NCI-H774 (cell line): ENCODE data around the gene OR5AC2.

ENCODE experiments used
- DNase-seq: peaks from one replicate; lab custom pipeline; 2025; lab: John Stamatoyannopoulos, UW

The OR5AC2 gene, protein sequence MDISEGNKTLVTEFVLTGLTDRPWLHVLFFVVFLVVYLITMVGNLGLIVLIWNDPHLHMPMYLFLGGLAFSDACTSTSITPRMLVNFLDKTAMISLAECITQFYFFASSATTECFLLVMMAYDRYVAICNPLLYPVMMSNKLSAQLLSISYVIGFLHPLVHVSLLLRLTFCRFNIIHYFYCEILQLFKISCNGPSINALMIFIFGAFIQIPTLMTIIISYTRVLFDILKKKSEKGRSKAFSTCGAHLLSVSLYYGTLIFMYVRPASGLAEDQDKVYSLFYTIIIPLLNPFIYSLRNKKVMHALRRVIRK

DNA sequence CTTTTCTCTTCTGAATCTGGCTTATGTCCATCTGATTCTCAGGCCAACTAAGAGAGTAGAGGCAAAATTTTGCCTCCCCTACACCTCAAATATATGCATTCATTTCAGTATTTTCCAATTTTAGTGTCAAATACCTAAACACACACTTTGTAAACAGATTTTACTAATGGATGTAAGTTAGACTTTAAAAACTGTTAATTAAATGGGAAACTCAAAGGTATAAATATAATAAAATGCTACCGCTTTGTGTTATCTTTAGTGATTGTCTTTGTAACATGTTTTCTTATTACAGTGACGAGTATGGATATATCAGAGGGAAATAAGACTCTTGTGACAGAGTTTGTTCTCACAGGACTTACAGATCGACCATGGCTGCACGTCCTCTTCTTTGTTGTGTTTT lies at the start of gene OR5AC2:
OR5AC2 (plus strand) TSS at position 301 of the 400 bp plus-strand sequence; CDS start at position 301, 0 bp downstream.
- DNase-seq = no peak

DNA sequence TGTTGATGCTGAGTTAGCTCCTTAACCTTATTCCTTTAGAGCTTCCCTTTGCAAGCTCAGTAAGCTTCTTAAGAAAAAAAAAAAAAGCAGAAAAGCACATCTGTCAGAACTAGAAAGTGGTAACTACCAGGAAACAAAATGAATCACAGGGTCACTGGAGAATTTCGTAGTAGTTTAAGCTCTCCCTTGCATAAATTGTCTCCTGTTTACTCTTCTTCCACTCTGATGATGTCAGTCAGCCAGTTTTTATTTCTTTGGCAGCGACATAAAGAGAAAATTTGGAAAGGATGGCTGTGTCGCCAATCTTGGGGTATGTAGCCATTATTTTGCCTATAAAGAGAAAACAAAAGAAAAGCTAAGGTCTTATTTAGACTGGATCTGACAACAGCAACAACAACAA lies 48.7 kb upstream of the OR5AC2 start:
- no peak for DNase-seq

DNA sequence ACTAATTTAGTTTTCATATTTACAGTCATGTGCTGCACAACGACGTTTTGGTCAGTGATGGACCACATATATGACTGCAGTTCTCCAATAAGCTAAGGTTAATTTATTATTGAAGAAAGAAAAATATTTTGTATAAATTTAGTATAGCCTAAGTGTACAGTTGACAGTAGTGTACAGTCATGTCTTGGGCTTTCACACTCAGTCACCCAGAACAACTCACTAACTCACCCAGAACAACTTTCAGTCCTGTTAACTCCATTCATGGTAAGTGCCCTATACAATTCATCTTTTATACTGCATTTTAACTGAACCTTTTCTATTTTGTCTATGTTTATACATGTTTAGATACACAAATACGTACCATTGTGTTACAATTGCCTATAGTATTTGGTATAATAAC lies 48.1 kb upstream of the OR5AC2 start:
- no peak for DNase-seq

DNA sequence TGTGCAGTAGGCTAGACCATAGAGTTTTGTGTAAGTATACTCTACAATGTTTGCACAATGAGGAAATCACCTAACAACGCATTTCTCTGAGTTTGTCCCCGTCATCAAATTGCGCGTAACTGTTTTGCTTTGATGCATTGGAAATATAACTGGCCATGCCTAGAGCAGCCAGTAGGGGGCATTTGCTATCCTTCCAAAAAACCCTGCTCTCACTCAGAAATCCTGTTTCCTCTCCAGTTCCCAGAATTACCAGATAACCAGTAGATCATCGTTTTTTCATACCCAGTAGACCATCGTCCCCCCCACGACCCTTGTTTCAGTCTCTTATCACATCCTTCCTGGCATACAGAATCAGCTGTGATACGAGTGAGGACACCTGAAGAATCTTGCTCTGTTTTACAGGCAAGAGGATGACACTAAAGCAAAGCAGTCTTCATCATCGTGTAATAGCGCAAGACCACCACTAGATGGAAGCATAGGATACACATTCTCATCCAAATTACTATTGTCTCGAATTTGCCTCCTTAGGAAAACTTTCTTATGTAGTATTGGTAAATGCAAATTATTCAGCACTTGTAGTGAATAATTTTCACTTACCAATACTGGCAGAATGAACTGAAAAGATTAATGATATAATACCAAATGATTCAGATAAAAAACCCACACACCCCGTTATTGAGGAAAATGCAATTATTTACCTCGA lies 47.5 kb upstream of the OR5AC2 start:
- DNase-seq = peak; percentile 81

DNA sequence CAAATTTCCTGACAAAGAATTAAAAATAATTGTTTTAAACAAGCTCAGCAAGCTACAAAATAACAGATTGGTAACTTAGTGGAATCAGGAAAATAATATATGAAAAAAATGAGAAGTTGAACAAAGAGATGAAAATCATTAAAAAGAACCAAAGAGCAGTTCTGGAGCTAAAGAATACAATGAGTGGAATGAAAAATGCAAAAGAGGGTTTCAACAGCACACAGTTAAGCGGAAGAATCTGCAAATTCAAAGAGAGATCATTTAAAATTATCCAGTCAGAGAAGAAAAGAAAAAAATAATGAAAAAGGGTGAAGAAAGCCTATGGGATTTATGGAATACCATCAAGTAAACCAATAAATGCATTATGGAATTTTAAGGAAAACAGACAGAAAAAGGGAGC lies 45.6 kb upstream of the OR5AC2 start:
- no peak for DNase-seq

DNA sequence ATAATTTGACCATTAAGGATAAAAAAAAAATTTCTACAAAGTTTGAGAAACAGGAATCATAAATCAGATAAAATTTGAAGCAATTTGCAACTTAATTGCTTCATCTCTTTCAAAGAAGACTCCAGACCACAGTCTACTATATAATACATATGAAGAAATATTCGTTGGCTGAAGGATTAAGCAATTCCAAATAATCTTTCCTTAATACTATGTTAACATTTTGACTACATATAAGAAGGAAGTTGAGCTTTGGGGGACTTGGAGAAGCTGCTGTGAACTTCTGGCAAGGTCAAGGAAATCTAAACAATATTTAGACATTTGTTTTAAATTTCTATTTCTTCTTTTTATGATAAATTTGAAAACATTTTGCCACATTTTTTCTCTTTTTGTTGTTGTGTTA lies 38.4 kb upstream of the OR5AC2 start:
- DNase-seq = no peak

DNA sequence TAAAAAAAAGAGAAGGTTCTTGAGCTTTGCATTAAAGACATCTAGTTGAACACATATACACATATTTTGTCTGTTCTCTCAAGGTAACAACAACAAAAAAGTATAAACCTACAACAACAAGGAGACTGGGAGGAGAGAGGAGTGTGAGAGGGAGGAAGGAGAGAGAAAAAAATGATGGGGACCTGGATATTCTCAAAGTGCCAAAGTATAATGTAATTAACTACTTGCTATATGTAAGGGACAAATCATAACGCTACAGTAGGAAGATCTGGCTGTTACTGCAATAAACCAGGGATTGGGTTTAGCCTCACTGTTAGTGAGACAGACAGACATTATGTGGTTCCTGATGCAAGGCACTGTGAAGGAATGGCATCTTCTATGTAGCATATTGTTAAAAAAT lies 37.7 kb upstream of the OR5AC2 start:
- no peak for DNase-seq

DNA sequence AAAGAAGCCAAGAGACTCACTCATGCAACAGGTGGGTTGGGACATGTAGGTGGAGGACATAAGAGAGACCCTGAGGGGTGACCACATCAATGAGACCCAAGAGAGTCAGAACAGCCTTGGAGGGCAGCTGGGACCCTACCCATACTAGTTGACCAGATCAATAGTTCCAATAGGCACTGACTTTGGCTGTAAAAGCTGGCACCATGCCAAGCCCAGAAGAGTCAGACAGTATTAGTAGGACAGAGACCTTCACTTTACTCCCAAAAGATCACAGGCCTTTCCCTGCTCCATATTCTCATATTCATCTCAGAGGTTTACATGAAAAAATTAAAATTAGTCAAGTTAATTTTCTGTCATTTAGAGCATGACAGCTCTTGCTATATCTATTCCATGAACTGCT lies 30.9 kb upstream of the OR5AC2 start:
- no peak for DNase-seq

DNA sequence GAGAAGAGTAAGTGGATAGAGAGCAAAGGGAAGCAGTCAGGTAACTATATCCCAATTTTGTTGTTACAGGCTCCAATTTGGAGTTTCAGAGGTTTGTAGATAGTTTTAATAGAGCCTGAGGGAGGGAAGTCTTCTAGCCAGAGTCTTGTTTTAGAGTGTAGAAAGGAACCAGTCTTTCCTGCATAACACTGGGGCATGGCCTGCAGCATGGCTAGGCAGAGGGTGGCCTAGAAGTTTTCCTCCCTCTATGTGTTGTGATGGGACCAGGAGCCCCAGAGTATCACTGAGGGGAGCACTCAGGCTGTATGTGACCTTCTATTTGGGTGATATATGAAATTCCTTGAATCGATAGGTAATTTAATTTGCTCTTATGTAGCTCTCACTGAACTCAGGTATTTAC lies 29.3 kb upstream of the OR5AC2 start:
- DNase-seq = no peak

DNA sequence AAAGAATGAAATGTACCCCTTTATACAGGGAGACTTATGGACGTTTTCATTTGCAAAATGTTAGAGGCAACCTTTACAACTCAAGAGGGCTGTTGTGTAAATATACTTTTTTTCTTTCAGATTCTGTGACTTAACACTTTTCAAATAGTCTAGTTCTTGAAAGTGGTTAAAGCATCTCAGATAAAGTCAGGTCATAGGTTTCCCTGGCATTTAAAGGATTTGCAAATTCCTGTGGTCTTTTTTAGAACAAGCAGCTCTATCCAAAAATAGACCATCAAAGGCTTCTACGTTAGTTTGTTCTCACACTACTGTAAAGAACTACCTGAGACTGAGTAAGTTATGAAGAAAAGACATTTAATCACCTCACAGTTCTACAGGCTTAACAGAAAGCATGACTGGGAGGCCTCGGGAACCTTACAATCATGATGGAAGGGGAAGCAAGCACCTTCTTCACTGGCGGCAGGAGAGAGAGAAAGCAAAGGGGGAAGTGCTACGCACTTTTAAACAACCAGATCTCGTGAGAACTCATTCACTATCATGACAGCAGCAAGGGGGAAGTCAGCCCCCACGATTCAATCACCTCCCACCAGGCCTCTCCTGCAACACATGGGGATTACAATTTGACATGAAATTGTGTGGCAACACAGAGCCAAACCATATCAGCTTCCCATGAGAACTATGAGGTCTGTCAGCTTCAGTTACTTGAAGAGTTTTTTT lies 28.6 kb upstream of the OR5AC2 start:
- DNase-seq = no peak

DNA sequence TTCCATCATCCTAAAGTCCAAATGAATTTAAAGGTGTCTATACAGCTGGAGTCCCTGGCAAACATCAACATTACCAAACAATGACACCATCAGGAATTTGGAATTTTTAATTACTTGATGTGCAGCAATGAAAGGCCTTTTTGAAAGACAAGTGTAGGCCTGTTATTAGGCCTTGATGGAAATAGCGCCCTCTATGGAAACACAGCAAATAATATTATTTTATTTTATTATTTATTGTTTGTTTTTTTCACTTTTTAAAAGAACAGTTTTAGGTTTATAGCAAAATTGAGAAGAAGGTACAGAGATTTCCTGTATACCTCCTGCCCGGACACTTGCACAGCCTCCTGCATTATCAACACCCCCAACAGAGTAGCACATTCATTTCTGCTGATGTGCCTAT lies 18.1 kb upstream of the OR5AC2 start:
- DNase-seq = no peak

DNA sequence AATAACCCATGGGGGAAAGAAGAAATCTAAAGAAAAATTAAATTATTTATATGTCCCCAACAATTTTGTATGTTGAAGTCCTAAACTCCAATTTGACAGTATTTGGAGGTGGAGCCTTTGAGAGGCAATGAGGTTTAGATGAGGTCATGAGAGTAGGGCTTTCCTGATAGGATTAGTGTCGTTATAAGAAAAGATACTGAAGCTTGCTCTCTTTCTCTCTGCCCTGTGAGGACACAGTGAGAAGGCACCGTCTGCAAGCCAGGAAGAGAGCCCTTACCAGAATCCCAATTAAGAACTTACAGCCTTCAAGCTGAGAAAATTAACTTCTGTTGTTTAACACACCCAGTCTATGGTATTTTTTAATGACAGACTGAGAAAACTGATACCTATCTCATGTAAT lies 16.1 kb upstream of the OR5AC2 start:
- no peak for DNase-seq

DNA sequence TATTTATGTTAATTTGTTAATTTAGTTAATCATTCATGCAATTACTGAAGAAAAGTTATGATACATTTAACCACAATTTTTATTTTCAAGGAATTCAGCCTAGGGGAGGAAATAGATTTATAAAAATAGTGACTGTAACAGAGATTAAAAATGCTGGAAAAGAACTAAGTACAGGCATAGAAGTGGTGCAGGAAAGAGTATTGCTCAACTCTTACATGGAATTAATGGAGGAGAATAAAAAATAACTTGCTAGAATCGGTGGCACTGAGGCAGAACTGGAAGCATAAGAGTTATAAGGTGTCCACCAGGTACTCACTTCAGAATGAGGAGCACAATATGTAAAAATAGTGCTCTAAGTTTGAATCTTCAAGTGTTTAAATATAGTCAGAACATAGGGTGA lies 13.5 kb upstream of the OR5AC2 start:
- no peak for DNase-seq

DNA sequence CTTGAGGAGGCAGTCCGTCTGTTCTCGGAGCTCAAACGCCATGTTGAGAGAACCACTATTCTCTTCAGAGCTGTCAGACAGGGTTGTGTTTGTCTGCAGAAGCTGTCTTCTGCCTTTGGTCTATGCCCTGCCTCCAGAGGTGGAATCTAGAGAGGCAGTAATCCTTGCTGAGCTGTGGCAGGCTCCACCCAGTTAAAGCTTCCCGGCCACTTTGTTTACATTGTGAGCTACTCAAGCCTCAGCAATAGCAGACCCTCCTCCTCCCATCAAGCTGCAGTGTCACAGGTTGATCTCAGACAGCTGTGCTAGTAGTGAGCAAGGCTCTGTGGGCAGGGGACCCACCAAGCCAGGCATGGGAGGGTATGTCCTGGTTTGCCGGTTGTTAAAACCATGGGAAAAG lies 8.9 kb downstream of the OR5AC2 start:
- no peak for DNase-seq

DNA sequence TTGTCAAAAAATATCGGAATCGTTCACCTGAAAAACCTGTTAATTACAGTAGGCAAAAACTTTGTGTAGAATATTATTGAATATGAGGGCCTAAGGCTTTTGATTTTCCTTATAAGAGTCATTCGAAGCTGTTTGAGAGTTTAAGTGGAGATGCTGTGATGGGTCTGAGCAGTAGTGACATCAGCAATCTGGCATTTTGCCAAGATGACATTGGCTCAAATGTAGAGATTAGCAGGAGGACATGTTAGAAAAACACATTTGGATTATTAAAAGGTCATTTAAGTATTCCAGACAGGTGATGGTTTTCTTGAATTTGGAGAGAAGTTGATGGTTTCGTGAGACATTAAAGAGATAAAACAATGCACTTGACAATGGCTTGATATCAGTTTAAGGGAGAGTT lies 12.9 kb downstream of the OR5AC2 start:
- no peak for DNase-seq

DNA sequence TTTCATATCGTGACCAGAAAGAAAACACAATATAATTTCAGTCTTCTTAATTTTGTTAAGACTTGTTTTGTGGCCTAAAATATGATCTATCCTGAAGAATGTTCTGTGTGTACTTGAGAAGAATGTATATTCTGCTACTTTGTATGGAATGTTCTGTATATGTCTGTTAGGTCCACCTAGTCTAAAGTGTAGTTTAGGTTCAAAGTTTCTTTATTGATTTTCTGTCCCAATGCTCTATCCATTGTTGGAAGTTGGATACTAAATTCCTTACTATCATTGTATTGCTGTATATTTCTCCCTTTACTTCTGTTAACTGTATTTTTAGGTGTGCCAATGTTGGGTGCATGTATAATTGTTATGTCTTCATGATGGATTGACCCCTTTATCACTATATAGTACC lies 21.2 kb downstream of the OR5AC2 start:
- DNase-seq = no peak

DNA sequence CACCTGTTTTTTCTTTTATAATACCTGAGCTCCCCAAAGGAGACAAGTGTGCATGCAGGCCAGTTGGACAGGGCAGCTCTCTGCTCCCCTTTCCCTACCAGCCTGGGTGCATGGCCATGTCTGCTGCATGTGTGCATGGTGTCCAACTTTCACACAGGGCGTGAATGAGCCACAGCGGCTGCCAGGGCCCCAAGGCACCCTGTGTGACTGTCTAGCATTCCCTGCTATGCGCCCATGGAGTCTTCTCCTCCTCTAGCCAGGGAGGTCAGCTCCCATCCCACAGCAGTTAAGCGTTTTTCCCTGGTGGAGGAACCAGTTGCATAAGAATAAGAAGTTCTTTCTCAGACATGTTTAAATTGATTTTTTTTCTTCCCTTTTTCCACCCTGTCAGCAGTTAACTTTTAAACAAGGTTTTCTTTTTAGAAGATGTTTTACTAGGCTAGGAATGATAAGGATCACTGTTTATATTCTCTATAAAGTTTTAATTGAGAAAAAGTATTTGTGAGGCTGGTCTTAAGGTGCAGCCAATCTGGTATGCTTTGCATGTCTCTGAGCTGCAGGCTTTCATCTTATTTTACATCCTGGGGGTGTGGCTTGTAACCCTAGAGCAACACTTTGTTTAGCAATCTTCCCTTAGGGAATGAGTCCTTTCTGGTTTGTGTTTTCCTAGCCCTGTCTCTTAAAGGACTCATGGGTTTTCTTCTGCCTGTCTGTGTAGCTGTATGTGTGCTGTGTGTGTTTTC lies 23.0 kb downstream of the OR5AC2 start:
- no peak for DNase-seq

DNA sequence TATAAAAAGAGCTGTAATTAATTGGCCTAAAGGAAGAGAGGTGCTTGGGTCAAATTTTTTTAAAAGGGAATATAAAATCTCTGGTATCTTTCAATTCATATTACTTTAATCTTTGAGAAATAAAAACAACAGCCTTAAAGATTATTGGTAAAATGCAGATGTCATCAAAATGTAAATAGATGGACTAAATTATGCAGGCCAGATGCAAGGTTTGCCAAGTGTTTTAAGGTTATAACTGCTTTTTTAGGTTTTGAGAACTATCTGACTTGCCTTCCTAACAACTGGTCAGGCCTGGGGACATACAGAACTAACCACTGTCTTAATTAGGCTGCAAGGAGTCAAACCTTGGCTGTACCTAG lies 23.6 kb downstream of the OR5AC2 start:
- no peak for DNase-seq

DNA sequence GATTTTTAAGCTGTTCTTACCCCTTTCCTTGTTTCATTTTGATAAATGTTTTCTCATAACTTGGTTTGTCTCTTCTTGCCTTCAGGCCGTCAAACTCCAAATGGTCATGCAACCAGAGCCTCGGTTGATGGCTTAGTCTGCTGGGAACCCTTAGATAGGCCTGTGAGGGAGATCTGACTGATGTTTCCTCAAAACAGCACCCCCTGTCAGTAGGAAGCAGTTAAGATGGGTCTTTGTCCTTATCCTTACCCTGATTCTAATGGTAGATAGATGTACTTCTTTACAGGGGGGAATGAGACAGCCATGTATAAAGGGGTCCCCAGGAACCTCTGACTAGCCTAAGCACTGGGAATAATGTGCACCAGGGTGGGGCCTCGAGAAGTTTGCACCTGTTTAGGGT lies 27.3 kb downstream of the OR5AC2 start:
- DNase-seq = no peak

DNA sequence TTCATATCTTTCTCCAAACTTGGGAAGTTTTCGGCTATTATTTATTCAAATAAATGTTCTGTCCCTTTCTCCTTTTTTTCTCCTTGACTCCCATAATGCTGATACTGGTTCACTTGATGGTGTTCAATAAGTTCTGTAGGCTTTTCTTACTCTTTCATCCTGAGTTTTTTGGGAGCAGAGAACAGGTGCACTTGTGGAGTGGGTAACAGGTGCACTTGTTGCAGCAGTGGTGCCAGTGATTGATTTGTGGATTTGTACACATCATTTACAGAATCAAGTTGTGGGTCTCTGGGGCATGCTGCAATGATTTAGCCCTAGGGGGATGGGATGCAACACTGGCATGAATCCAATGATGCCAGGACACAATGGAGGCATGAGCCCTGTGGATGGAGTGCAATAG lies 28.7 kb downstream of the OR5AC2 start:
- DNase-seq = no peak

DNA sequence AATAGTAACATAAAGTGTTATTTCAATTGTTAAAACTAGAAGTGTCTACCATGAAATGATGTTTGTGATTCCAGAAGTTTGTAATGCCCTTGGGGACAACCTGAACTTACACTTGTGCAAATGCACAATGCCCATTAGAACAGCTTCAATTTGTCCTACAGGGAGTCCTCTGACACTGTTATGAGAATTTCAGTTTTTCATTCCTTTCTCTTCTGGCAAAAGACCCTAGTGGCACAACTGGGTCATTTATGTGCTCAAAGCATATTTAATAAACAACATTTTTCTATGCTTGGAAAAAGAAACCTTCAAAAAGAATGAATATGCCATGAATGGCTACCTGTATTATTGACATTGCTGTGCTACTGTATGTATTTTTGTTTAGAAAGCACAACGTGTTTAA lies 43.4 kb downstream of the OR5AC2 start, which contains the start of gene OR5H1:
OR5H1 (plus strand) TSS at position 301 of the 400 bp plus-strand sequence. CDS start 1,977 bp downstream, outside the sequence.
- DNase-seq = no peak

DNA sequence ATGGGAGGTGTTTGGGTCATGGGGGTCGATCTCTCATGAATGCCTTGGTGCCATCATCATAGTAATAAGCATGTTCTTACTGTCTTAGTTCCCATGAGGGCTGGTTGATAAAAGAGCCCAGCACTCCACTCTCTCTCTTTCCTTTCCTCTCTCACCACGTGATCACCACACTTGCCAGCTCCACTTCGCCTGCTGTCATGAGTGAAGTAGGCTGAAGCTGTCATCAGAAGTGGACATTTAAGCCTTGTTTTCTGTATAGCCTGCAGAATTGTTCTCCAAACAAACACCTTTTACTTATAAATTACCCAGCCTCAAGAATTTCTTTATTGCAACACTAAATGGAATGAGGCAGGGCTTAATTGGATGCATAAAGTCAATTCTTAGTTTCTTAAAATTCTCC lies 49.7 kb downstream of the OR5AC2 start:
- no peak for DNase-seq
